KMS-11 (cell line): Measurements from ENCODE around the gene DCLRE1B.

Source experiments
- H2AFZ ChIP-seq: fragments of 200-600 bp; sonication (generic); 2 replicates; pipeline ENCODE4 v1.6.1; 2016; ENCODE audit warnings: antibody characterized with exemption, mixed run types, low read depth
- H3K27ac ChIP-seq: fragments of 200-600 bp; sonication (generic); 2 replicates; pipeline ENCODE4 v1.6.1; 2016; ENCODE audit warnings: mild to moderate bottlenecking, mixed run types
- H3K27me3 ChIP-seq: fragments of 200-600 bp; sonication (generic); 2 replicates; pipeline ENCODE4 v1.6.1; 2017; ENCODE audit warnings: mild to moderate bottlenecking, low read depth, mixed run types, moderate library complexity; ENCODE audit not compliant: insufficient read depth
- H3K36me3 ChIP-seq: fragments of 200-600 bp; sonication (generic); 2 replicates; pipeline ENCODE4 v1.6.1; 2017; ENCODE audit warnings: mild to moderate bottlenecking, mixed run types; ENCODE audit not compliant: insufficient read depth
- H3K4me1 ChIP-seq: fragments of 200-600 bp; sonication (generic); 2 replicates; pipeline ENCODE4 v1.6.1; 2016; ENCODE audit warnings: mild to moderate bottlenecking, low read depth, mixed run types; ENCODE audit not compliant: poor library complexity, severe bottlenecking
- H3K4me2 ChIP-seq: fragments of 200-600 bp; sonication (generic); 2 replicates; pipeline ENCODE4 v1.7.0; 2016; ENCODE audit warnings: mild to moderate bottlenecking, mixed run types
- H3K4me3 ChIP-seq: fragments of 200-600 bp; sonication (generic); IDR thresholded peaks from 2 replicates; pipeline ENCODE4 v1.6.1; 2017; ENCODE audit warnings: low read depth, low read length, mixed read lengths; ENCODE audit not compliant: insufficient read depth
- H3K79me2 ChIP-seq: fragments of 200-600 bp; sonication (generic); 2 replicates; pipeline ENCODE4 v1.6.1; 2016; ENCODE audit warnings: low read depth, mixed run types; ENCODE audit not compliant: insufficient read depth
- H3K9ac ChIP-seq: fragments of 200-600 bp; sonication (generic); 2 replicates; pipeline ENCODE4 v1.6.1; 2016; ENCODE audit warnings: mild to moderate bottlenecking, mixed run types
- H4K20me1 ChIP-seq: fragments of 200-600 bp; sonication (generic); 2 replicates; pipeline ENCODE4 v1.6.1; 2016; ENCODE audit warnings: mild to moderate bottlenecking, mixed run types; ENCODE audit not compliant: insufficient read depth
- CTCF ChIP-seq: fragments of 200-600 bp; sonication (generic); conservative IDR thresholded peaks from 2 replicates; pipeline ENCODE4 v1.6.1; 2017; ENCODE audit warnings: low read depth, mild to moderate bottlenecking, antibody characterized with exemption, low read length, moderate library complexity, mixed read lengths

DCLRE1B gene

GRCh38 chr1:113890816-113891215 is 14.3 kb upstream of the DCLRE1B start:
- H3K79me2 ChIP-seq: no peaks in the 10 kb centered on the region
- no peak overlapping the region for H2AFZ ChIP-seq
- H3K27ac ChIP-seq: no peak overlapping the region
- no peak overlapping the region for H3K9ac ChIP-seq
- H3K36me3 ChIP-seq: no peaks in the 10 kb centered on the region
- no peaks in the 10 kb centered on the region for H3K27me3 ChIP-seq
- H3K4me2 ChIP-seq: no peak overlapping the region
- H3K4me1 ChIP-seq: no peaks in the 10 kb centered on the region
- H3K4me3 ChIP-seq: no peak overlapping the region
- TF ChIP-seq CTCF: no peak
- H4K20me1 ChIP-seq: no peaks in the 10 kb centered on the region

- TF ChIP-seq CTCF: no peak
- H3K4me1 ChIP-seq: no peaks in the 10 kb centered on the region
- H3K4me2 ChIP-seq: no peak overlapping the region
- no peaks in the 10 kb centered on the region for H3K36me3 ChIP-seq
- no peak overlapping the region for H2AFZ ChIP-seq
- no peak overlapping the region for H3K4me3 ChIP-seq
- H3K9ac ChIP-seq: no peak overlapping the region
- H3K27ac ChIP-seq: no peak overlapping the region
- no peaks in the 10 kb centered on the region for H3K27me3 ChIP-seq
- no peaks in the 10 kb centered on the region for H3K79me2 ChIP-seq
- H4K20me1 ChIP-seq: no peaks in the 10 kb centered on the region
These were observed 13.4 kb upstream of the DCLRE1B start for GRCh38 chr1:113891631-113892220.

GRCh38 chr1:113893267-113893666 is 11.9 kb upstream of the DCLRE1B start:
- Histone ChIP-seq H3K4me3 (no peak overlapping the region), H3K4me2 (no peak overlapping the region), H3K4me1 (no peaks in the 10 kb centered on the region), H3K36me3 (no peaks in the 10 kb centered on the region), H3K27me3 (no peaks in the 10 kb centered on the region), H3K27ac (no peak overlapping the region), H3K9ac (no peak overlapping the region), H2AFZ (no peak overlapping the region), H3K79me2 (no peaks in the 10 kb centered on the region), H4K20me1 (no peaks in the 10 kb centered on the region)
- no peak for TF ChIP-seq CTCF

GRCh38 chr1:113895098-113895497 is 10.0 kb upstream of the DCLRE1B start:
- Histone ChIP-seq H3K4me3 (no peak overlapping the region), H3K27me3 (no peaks in the 10 kb centered on the region), H2AFZ (no peak overlapping the region), H3K9ac (no peak overlapping the region), H3K79me2 (no peaks in the 10 kb centered on the region), H3K4me2 (no peak overlapping the region), H4K20me1 (no peaks in the 10 kb centered on the region), H3K4me1 (no peaks in the 10 kb centered on the region), H3K36me3 (no peaks in the 10 kb centered on the region), H3K27ac (no peak overlapping the region)
- TF ChIP-seq CTCF: no peak

- no peak overlapping the region for H3K27ac ChIP-seq
- H3K4me1 ChIP-seq: no peaks in the 10 kb centered on the region
- no peaks in the 10 kb centered on the region for H3K27me3 ChIP-seq
- H3K4me2 ChIP-seq: no peak overlapping the region
- TF ChIP-seq CTCF: no peak
- no peaks in the 10 kb centered on the region for H3K79me2 ChIP-seq
- H3K9ac ChIP-seq: no peak overlapping the region
- H2AFZ ChIP-seq: no peak overlapping the region
- H4K20me1 ChIP-seq: no peaks in the 10 kb centered on the region
- H3K36me3 ChIP-seq: no peaks in the 10 kb centered on the region
- no peak overlapping the region for H3K4me3 ChIP-seq
These were observed 9.2 kb upstream of the DCLRE1B start for GRCh38 chr1:113895961-113896360.
